Activated CD8-positive, alpha-beta memory T cell treated with anti-CD3 and anti-CD28 coated beads for 48 hours (primary cell): ENCODE results near the gene BTBD18.
"Not testable (repeated sequence)": the region's sequence is repeated elsewhere in the genome, so short reads cannot be mapped to it uniquely, and the experiment has no call there.

Experiments used
- DNase-seq, 3 experiments: peaks; one replicate each; pipeline ENCODE4 v3.0.0-alpha.2; 2020; ENCODE audit warnings: low read depth in 2 of 3, low spot score in 2 of 3

Gene BTBD18

GRCh38 chr11:57741132-57742086, 10.2 kb downstream of the BTBD18 start, which contains the start of gene SELENOH:
Gene SELENOH, plus strand, starts transcription at chr11:57741491. Its CDS starts 105 bp downstream, at chr11:57741596.
- peak; percentile 80 to 93 (median 85) for DNase-seq

GRCh38 chr11:57735619-57736298, 15.9 kb downstream of the BTBD18 start:
- no peak for DNase-seq

DNA sequence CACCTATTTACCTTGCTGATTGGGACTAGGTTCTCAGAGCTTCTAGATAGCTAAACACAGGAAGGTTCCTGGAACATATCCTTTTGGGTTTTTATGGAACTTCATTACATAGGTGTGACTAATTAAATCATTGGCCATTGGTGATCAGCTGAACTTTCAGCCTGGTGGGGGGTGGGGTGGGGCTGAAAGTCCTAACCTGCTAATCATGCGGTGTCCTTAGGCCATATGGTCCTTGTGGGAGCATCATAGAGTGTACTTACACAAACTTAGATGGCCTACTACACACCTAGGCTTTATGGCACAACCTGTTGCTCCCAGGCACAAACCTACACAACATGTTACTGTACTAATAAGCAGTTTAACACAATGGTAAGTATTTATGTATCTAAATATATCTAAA, 19.0 kb downstream of the BTBD18 start:
- no peak for DNase-seq

GRCh38 chr11:57729479-57729878, 22.1 kb downstream of the BTBD18 start:
- DNase-seq, result no peak

DNA sequence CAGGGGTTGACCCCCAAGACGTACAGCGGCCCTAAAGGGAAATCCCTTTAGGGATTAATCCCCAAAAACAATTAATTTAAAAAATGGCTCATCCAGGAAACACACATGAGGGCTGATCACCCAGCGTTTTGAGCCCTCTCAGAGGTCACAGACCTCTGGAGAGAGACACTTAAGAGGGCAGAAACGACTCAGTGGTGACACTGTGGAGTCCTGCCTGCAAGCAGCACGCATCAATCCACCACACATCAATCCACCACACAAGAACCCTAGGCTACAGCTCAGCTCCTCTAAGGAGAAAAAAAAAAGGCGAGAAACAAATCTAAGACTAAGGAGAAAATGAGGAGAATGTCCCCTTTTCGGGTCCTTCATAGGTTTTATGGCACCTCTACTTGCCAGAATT, 22.8 kb downstream of the BTBD18 start:
- DNase-seq, result no peak

GRCh38 chr11:57727185-57727584, 24.4 kb downstream of the BTBD18 start:
- no peak for DNase-seq

GRCh38 chr11:57716726-57717125, 34.9 kb downstream of the BTBD18 start:
- DNase-seq, result not testable (repeated sequence)

DNA sequence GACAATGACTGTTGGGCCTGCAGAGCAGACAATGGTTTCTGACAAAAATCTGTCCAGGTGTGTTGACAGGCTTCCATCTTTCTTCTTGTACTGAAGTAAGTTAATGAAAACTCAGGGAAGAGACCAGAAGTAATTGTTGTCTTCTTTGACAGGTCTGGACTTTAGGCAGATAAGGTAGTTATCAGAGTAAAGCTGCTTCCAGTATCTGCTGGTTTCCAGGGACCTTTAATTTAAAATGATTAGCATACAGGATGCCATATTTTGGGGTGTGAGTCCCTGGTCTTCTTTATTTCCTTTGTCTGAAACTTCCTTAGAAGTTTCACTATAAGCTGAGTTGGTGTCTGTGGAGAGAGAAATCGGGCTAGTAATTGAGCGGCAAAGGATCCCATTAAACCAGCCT, 37.8 kb downstream of the BTBD18 start:
- no peak for DNase-seq

GRCh38 chr11:57712256-57713150, 39.1 kb downstream of the BTBD18 start, which contains the start of gene TMX2:
Gene TMX2, plus strand, starts transcription at chr11:57712593. Its CDS starts 26 bp downstream, at chr11:57712619.
- DNase-seq, result peak; percentile 65 to 70 (median 70)

DNA sequence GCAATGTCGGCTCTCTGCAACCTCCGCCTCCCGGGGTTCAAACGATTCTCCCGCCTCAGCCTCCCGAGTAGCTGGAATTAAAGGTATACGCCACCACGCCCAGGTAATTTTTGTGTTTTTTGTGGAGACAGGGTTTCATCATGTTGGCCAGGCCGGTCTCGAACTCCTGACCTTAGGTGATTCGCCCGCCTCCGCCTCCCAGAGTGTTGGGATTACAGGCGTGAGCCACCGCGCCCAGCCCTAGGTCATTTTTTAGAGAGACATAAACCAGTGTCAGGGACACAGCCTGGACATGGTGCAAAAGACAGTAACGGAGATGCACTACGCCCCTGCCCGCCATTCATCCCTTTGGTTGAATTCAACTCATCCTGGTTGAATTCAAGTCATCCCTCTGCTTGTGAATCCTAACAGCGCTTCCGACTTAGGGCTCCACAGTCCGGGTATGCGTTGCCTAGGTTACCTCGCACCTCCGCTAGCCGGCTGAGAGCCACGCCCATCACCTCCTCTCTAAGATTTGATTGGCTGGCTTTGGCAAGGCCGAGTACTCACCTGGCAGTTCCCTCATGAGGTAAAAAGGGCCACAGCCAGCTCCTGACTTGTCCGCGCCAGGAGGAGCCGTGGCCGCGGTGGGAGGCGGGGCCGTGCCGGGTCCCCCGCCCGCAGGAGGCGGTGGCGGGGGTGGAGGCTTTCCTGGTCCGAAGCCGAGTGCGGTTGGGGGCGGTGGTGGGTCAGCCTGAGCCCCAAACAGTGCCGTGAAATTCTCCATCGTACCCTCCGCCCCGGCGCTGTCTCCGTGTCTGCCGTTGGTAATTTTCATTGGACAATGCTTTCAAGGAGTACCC, 40.0 kb downstream of the BTBD18 start, which contains the start of gene MED19:
Gene MED19, minus strand, starts transcription at position 802 of the 842 bp plus-strand sequence. Its CDS starts 36 bp downstream, at position 766.
- peak; percentile 36 to 57 (median 44) for DNase-seq

- no peak for DNase-seq
Measured at GRCh38 chr11:57709802-57710367, 41.7 kb downstream of the BTBD18 start.

GRCh38 chr11:57705432-57705831, 46.2 kb downstream of the BTBD18 start:
- not testable (repeated sequence) for DNase-seq

DNA sequence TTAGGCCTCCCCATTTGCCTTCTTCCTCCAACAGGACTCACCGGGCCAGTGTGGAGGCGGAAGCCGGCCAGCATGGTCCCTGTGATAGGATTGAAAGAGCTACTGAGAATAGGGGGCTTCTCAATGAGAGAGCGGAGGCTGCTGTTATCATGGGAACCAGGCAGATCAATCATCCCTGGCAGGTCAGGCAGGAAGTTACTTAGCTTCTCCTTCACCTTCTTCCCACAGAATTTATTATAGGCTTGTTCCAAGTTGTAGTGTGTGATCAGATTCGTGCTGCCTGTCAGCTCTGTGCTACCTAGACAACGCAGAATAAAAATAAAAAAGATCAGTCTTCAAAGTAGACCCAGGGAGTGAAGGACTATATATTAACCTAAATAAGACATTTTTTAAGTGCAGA, 46.7 kb downstream of the BTBD18 start:
- DNase-seq, result no peak

- DNase-seq, result no peak
Measured at GRCh38 chr11:57703341-57703740, 48.3 kb downstream of the BTBD18 start.

GRCh38 chr11:57700425-57700824, 51.2 kb downstream of the BTBD18 start:
- no peak for DNase-seq

DNA sequence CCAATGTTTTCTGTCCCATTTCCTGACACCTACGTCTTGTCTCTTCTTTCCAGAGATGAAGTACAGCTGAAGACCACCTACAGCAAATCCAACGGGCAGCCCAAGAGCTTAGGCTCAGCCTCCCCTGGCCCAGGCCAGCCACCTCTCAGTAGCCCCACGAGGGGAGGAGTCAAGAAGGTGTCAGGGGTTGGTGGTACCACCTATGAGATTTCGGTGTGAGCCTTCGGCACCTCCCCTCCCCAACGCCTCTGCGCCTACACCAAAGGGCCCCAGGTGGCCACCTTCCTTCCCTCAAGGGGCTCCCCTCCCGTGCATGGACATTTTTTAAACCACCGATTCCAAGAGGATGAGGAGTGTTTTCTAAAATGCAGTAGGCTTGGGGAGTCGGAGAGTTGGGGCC, 51.8 kb downstream of the BTBD18 start:
- no peak for DNase-seq

DNA sequence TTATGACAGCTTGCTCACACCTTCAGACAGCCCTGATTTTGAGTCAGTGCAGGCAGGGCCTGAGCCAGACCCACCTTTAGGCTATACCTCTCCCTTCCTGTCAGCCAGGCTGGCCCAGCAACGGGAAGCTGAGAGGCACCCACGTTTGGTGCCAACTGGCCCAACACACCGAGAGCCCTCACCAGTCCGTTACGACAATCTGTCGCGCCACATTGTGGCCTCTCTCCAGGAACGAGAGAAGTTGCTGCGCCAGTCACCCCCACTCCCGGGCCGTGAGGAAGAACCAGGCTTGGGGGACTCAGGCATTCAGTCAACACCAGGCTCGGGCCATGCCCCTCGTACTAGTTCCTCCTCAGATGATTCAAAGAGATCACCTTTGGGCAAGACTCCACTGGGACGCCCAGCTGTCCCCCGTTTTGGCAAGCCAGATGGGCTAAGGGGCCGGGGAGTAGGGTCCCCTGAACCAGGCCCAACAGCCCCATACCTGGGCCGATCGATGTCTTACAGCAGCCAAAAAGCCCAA, 52.7 kb downstream of the BTBD18 start:
- DNase-seq, result no peak
